Measurements from ENCODE around the gene UNC13B. TPM values are rescaled to one million over a fixed set of nuclear protein-coding genes. Genes with fewer than 3 reads are reported as not detected.

UNC13B gene
- total and polyA plus RNA-seq, 9 of the 15 experiments (the other 6 are each of a cell fraction or from before 2014, with no cell fraction given) = 2.4 to 11.5 (median 8.6) TPM

GRCh38 chr9:35136866-35137265 lies 24.9 kb upstream of the UNC13B start:
- H3K9ac ChIP-seq (ENCODE audit: insufficient read depth in 1 of 2, low read depth in 2 of 2, low read length in 2 of 2) = no peak overlapping the region
- H2AFZ ChIP-seq (ENCODE audit: low read depth, low read length) = no peak overlapping the region
- ATAC-seq = no peak
- FAIRE-seq = no peak
- no peak overlapping the region for H3K4me3 ChIP-seq
- no peak overlapping the region for H3K4me2 ChIP-seq (ENCODE audit: insufficient read depth, low read length)
- no peak for TF ChIP-seq PHTF2 (CRISPR knock-in tag; IDR thresholded peaks at IDR 0.05)
- no peak for TF ChIP-seq HMGXB4 (CRISPR knock-in tag; IDR thresholded peaks at IDR 0.05)
- no peak for TF ChIP-seq ZNF696 (CRISPR knock-in tag; conservative IDR thresholded peaks at IDR 0.05)
- no peak for TF ChIP-seq ZNF197 (CRISPR knock-in tag; IDR thresholded peaks at IDR 0.05; ENCODE audit: low read depth)
- no peak for TF ChIP-seq SIX5 (IDR thresholded peaks at IDR 0.05; ENCODE audit: borderline replicate concordance in 1 of 2, insufficient read depth in 1 of 2, low read depth in 1 of 2, low read length in 2 of 2)
- TF ChIP-seq NR2F6 (CRISPR knock-in tag; IDR thresholded peaks at IDR 0.05) = no peak
- no peak for TF ChIP-seq TCF15 (CRISPR knock-in tag; IDR thresholded peaks at IDR 0.05)
- no peak for TF ChIP-seq TCF7L2 (IDR thresholded peaks at IDR 0.05; ENCODE audit: low read depth, low read length)
- no peak for TF ChIP-seq ELF1 (tag; IDR thresholded peaks at IDR 0.05)
- no peak for TF ChIP-seq ZFP91 (CRISPR knock-in tag; IDR thresholded peaks at IDR 0.05)
- no peak for TF ChIP-seq TSC22D4 (tag; IDR thresholded peaks at IDR 0.05)
- no peak for TF ChIP-seq THRAP3 (IDR thresholded peaks at IDR 0.05; ENCODE audit: borderline replicate concordance)
- no peak for TF ChIP-seq HDAC2 (IDR thresholded peaks at IDR 0.05)
- no peak for TF ChIP-seq LARP7 (IDR thresholded peaks at IDR 0.05)
- no peak for TF ChIP-seq ZNF780A (CRISPR knock-in tag; IDR thresholded peaks at IDR 0.05)
- TF ChIP-seq MYBL2 (IDR thresholded peaks at IDR 0.05; ENCODE audit: low read depth) = no peak
- TF ChIP-seq MYBL2 (CRISPR knock-in tag; IDR thresholded peaks at IDR 0.05; ENCODE audit: borderline replicate concordance) = no peak
- TF ChIP-seq ZNF224 (CRISPR knock-in tag; IDR thresholded peaks at IDR 0.05) = no peak
- no peak for TF ChIP-seq HMGN3 (IDR thresholded peaks at IDR 0.05; ENCODE audit: borderline replicate concordance, extremely low read depth, insufficient read length, low read depth, low read length)
- no peak for TF ChIP-seq MBD1 (CRISPR knock-in tag; IDR thresholded peaks at IDR 0.05)
- peaks cover 0 to 8% of the 10 kb centered on the region in 2 experiments; a peak in 2 of 5 replicates for H3K4me1 ChIP-seq (replicated peaks in 1 of 2; ENCODE audit: control insufficient read depth in 2 of 2, insufficient read depth in 2 of 2, low read length in 2 of 2)
- CTCF ChIA-PET (ENCODE audit: low intra/inter-chr PET ratio) = no interaction called here
- in situ Hi-C loops (cut with MboI) (no loop called here), intact Hi-C loops (cut with micrococcal nuclease) (no loop called here)
- 59% methylated on average over 7 of the region's 8 CpGs for WGBS (ENCODE audit: insufficient coverage, low coverage, missing lambda C conversion rate)
- BruUV-seq (replicated peaks) = no TSS peak
- peaks cover 2% of the 10 kb centered on the region for H3K9me3 ChIP-seq (replicated peaks; ENCODE audit: control insufficient read depth, insufficient read depth, low read depth, low read length)
- no peaks in the 10 kb centered on the region for H4K20me1 ChIP-seq (replicated peaks; ENCODE audit: control insufficient read depth, insufficient read depth, low read length)
- no peak overlapping the region for H3K27ac ChIP-seq (ENCODE audit: extremely low read depth, low read depth, low read length)
- no peaks in the 10 kb centered on the region for H3K27me3 ChIP-seq (ENCODE audit: control insufficient read depth in 2 of 2, insufficient read depth in 2 of 2, low read length in 2 of 2)
- H3K79me2 ChIP-seq (ENCODE audit: control insufficient read depth, insufficient read depth, low read length) = no peaks in the 10 kb centered on the region
- POLR2A ChIA-PET = interaction anchor here (0.5 to 1.4 kb wide), 4 partner anchors 10 to 381 kb away, joined by 3 read pairs; partner anchors contain the start of gene VCP
- no peaks in the 10 kb centered on the region for H3K9me1 ChIP-seq (ENCODE audit: control insufficient read depth, insufficient read depth, low read length)
- no peak for DNase-seq (ENCODE audit: extremely low read depth in 1 of 4, low spot score in 3 of 4)
- no peaks in the 10 kb centered on the region for H3K36me3 ChIP-seq (ENCODE audit: control insufficient read depth, insufficient read depth, low read length)
